Lower leg skin (tissue), 4 donors: ENCODE results near the gene INF2. TPM values are rescaled to one million over a fixed set of nuclear protein-coding genes. Genes with fewer than 3 reads are reported as not detected.
A peak's percentile ranks its signal among the peaks of the same experiment; 100 is the strongest.

Experiments
- DNase-seq, 2 donors: peaks; one replicate each; pipeline ENCODE4 v3.0.0-alpha.2; 2019; ENCODE audit warnings: low spot score in 2 of 2
- H3K4me3 ChIP-seq: fragments of 200-600 bp; sonication (generic); 2 replicates; pipeline ENCODE4 v1.5.1; 2017; ENCODE audit warnings: mild to moderate bottlenecking, low read depth; ENCODE audit not compliant: poor library complexity, severe bottlenecking
- POLR2A ChIP-seq, 2 donors: fragments of 450-650 bp; IDR thresholded peaks; one replicate each; pipeline ENCODE4 v1.6.1; 2016 to 2017; ENCODE audit warnings: antibody characterized with exemption in 2 of 2, mild to moderate bottlenecking in 1 of 2, moderate library complexity in 1 of 2
- WGBS, 2 donors: methylation state at CpG; one replicate each; pipeline ENCODE4 v1.1.5; 2018; 5-methylcytosine and 5-hydroxymethylcytosine counted together
- intact Hi-C: fragments of 100-400 bp; cut with DNase I; formaldehyde crosslinking; loops from one replicate; pipeline ENCODE4 v1.15.0; 2023; ENCODE audit warnings: low total_unique reads
- total RNA-seq, 4 donors: library from RNA; depleted of rRNA; stranded (reverse); fragments of >200 nt; gene quantifications; one replicate each; pipeline ENCODE4 v1.1.0, GENCODE V29; 2016
- TF ChIP-seq, protein P1 (sequence below), 3 donors: fragments of 450-650 bp; IDR thresholded peaks; one replicate each; pipeline ENCODE4 v1.5.1; 2016; ENCODE audit warnings: antibody characterized with exemption in 3 of 3, mild to moderate bottlenecking in 3 of 3, moderate library complexity in 2 of 3

Gene INF2
- total RNA-seq, 4 donors from 2014 or later, result 63.8 to 121 (median 83.9) TPM

- intact Hi-C loops, result loop anchor here (10.0 kb wide), 1 partner anchor 559 kb away; the partner anchor contains the start of gene ASPG
- TF ChIP-seq, protein P1, sequence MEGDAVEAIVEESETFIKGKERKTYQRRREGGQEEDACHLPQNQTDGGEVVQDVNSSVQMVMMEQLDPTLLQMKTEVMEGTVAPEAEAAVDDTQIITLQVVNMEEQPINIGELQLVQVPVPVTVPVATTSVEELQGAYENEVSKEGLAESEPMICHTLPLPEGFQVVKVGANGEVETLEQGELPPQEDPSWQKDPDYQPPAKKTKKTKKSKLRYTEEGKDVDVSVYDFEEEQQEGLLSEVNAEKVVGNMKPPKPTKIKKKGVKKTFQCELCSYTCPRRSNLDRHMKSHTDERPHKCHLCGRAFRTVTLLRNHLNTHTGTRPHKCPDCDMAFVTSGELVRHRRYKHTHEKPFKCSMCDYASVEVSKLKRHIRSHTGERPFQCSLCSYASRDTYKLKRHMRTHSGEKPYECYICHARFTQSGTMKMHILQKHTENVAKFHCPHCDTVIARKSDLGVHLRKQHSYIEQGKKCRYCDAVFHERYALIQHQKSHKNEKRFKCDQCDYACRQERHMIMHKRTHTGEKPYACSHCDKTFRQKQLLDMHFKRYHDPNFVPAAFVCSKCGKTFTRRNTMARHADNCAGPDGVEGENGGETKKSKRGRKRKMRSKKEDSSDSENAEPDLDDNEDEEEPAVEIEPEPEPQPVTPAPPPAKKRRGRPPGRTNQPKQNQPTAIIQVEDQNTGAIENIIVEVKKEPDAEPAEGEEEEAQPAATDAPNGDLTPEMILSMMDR (IDR thresholded peaks at IDR 0.05), result no peak
- TF ChIP-seq POLR2A (IDR thresholded peaks at IDR 0.05), result no peak
- H3K4me3 ChIP-seq, result no peak overlapping the region
- no peak for DNase-seq
- 37 to 51% methylated on average over 8 of the region's 8 CpGs for WGBS, 2 donors
Measured at GRCh38 chr14:104643306-104643705, 46.1 kb upstream of the INF2 start.

GRCh38 chr14:104644091-104644635 is 45.3 kb upstream of the INF2 start:
- 90 to 91% methylated on average over 12 of the region's 12 CpGs for WGBS, 2 donors
- intact Hi-C loops, result loop anchor here (10.0 kb wide), 1 partner anchor 559 kb away; the partner anchor contains the start of gene ASPG
- no peak overlapping the region for H3K4me3 ChIP-seq
- no peak for TF ChIP-seq POLR2A (IDR thresholded peaks at IDR 0.05)
- TF ChIP-seq, protein P1 (IDR thresholded peaks at IDR 0.05), result no peak
- DNase-seq, result no peak

DNA sequence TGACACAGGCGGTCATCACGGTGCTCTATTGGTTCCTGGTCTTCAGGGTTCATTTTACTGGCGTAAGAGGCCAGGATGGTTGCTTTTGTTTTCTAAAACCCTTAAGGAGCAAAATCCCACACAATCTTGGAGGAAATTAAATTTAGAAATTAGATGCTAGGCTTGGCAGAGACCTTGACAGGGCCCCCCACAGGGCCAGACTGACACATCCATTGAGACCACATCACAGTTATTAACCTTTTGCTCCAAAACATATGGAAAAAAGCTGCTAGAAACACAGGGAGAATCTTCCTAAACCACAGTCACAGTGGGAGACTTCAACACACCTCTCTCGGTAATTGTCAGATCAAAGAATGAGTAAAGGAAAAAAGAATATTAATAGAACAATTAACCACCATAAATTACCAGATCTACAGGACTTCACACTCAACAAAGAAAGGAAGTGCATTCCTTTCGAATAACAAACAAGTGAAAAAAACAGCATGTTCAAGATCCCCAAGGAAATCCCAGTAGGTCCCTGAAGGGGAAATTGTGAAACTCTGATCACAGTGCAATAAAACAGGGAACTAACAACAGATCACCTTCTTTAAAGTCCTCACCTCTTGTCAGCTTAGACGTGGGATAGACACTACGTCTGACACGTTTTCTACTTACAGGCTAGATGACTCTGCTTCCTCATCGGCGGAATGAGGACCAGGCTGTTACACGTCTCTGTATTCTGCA is 44.6 kb upstream of the INF2 start:
- WGBS, 2 donors, result 65 to 66% methylated on average over 11 of the region's 11 CpGs

GRCh38 chr14:104647467-104648043 is 41.9 kb upstream of the INF2 start:
- 69 to 76% methylated on average over 6 of the region's 6 CpGs for WGBS, 2 donors
- intact Hi-C loops, result loop anchor here (10.0 kb wide), 1 partner anchor 563 kb away; the partner anchor contains the start of gene ASPG
- TF ChIP-seq, protein P1 (IDR thresholded peaks at IDR 0.05), result no peak
- TF ChIP-seq POLR2A (IDR thresholded peaks at IDR 0.05), result no peak
- H3K4me3 ChIP-seq, result no peak overlapping the region
- no peak for DNase-seq

More for the DNA sequence above, 44.6 kb upstream of the INF2 start:
- intact Hi-C loops, result loop anchor here (10.0 kb wide), 1 partner anchor 560 kb away; the partner anchor contains the start of gene ASPG
- no peak for DNase-seq
- TF ChIP-seq POLR2A (IDR thresholded peaks at IDR 0.05), result no peak
- no peak overlapping the region for H3K4me3 ChIP-seq

- TF ChIP-seq, protein P1 (IDR thresholded peaks at IDR 0.05), result peak in 1 of 3 donors; percentile 33
- no peak for TF ChIP-seq POLR2A (IDR thresholded peaks at IDR 0.05)
- peak; percentile 37 to 92 for DNase-seq
- 5 to 8% methylated on average over 53 to 55 of the region's 56 CpGs for WGBS, 2 donors
- intact Hi-C loops, result loop anchor here (2.0 kb wide), 1 partner anchor 58 kb away; no protein-coding TSS in a partner anchor
- H3K4me3 ChIP-seq, result no peak overlapping the region
Measured at GRCh38 chr14:104650057-104650980, 39.1 kb upstream of the INF2 start.
